GM12872 (cell line): Measurements from ENCODE around the gene ZNF723.

Experiments
- TF ChIP-seq, protein P1 (sequence below): IDR thresholded peaks from 3 replicates; pipeline ENCODE4 v1.5.1; 2011; ENCODE audit warnings: low read depth, mild to moderate bottlenecking, low read length, moderate library complexity; ENCODE audit not compliant: insufficient read depth

The ZNF723 gene

DNA sequence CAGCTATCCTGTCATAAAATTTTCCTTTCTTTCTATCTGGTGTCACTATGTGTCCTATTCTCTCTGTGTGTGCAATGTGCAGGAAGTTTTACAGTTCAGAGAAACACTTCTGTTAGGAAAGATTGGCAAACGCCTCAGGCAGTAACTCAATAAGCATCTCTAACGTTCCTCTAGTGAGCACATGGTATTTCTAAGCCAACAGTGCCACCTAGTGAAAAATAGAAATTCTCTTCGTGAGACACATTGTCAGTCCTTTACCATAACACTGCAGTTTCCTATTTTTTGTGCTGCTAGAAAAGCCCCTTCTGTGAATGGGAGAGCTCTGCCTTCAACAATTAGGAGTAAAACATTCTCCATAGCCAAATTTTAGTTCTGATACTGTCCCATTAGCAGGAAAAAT, 50.7 kb downstream of the ZNF723 start:
- TF ChIP-seq, protein P1, sequence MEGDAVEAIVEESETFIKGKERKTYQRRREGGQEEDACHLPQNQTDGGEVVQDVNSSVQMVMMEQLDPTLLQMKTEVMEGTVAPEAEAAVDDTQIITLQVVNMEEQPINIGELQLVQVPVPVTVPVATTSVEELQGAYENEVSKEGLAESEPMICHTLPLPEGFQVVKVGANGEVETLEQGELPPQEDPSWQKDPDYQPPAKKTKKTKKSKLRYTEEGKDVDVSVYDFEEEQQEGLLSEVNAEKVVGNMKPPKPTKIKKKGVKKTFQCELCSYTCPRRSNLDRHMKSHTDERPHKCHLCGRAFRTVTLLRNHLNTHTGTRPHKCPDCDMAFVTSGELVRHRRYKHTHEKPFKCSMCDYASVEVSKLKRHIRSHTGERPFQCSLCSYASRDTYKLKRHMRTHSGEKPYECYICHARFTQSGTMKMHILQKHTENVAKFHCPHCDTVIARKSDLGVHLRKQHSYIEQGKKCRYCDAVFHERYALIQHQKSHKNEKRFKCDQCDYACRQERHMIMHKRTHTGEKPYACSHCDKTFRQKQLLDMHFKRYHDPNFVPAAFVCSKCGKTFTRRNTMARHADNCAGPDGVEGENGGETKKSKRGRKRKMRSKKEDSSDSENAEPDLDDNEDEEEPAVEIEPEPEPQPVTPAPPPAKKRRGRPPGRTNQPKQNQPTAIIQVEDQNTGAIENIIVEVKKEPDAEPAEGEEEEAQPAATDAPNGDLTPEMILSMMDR: 0 out of 3 replicates have a peak, but pooled peaks have one; percentile 22

DNA sequence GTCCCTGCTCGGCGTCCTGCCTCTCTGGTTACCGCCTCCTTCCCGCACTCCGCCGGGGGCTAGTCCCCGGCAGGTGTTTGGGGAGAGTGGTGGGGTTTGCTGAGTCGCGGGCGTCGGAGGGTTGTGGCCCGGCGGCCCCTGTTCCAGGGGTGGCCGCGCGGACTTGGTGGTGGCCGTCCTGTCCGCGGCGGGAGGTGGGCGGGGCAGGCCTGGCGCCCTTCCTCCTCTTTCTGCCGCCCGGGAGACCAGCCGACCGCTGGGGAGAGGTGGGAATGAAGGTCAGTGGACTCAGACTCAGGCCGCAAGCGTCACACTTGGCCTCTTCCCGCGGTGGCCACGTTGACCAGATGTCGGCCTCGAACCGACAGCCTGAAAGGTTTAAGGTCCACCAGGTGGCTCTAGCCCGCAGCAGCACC, 61.8 kb downstream of the ZNF723 start:
- TF ChIP-seq, protein P1: no peak

DNA sequence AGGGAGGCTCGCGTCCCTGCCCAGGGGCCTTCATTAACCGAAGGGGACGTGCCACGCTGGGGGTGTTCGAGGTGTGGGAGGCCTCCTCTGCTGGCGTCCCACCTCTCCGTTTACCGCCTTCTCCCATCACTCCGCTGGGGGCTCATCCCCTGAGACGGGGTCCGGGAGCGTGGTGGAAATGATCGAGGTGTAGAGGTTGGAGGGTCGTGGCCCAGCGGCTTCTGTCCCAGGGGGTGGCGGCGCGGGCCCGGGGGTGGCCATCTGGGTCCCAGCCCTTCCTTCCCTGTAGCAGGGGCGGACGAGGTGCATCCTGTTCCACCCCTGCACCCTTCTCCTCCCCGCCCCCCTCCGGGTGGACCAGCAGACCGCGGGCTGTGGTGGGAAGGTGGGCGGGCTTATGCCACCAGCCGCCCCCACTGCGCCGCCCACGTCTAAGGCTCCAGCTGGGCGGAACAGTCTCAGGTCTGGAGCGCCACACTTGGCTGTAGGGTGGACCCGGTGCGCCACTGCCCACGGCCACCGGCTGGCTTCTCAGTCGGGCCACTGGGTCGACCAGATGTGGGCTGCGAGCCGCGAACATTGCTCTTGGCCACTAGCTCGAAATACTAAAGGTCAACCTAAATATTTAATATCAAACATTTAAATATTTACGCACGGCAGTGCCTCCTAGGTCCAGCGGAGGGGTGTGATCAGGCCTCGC, 69.5 kb downstream of the ZNF723 start:
- TF ChIP-seq, protein P1: no peak
